Spleen (tissue), 11 donors: ENCODE measurements around the gene FAM168B. TPM values are rescaled to one million over a fixed set of nuclear protein-coding genes. Genes with fewer than 3 reads are reported as not detected.
A peak's percentile ranks its signal among the peaks of the same experiment; 100 is the strongest.
"Not testable (repeated sequence)": the region's sequence is repeated elsewhere in the genome, so short reads cannot be mapped to it uniquely, and the experiment has no call there.

ENCODE experiments used
- DNase-seq: peaks from one replicate; pipeline ENCODE4 v3.0.0-alpha.2; 2020
- H3K27ac ChIP-seq, 8 donors: fragments of 200-600 bp; sonication (generic) in 7 of 8; 1 replicate in 4 of 8; 2 replicates in 4 of 8; pipeline versions ENCODE4 v1.5.0 to v1.8.0; 2016 to 2021; ENCODE audit warnings: inconsistent platforms in 4 of 8, mild to moderate bottlenecking in 4 of 8, moderate library complexity in 1 of 8
- H3K27me3 ChIP-seq, 7 donors: fragments of 200-600 bp; sonication (generic) in 6 of 7; replicated peaks in 1 of 7; 1 replicate in 4 of 7; 2 replicates in 3 of 7; pipeline versions ENCODE4 v1.5.0 to v1.8.0; 2016 to 2021; ENCODE audit warnings: inconsistent platforms in 3 of 7, mild to moderate bottlenecking in 1 of 7
- H3K36me3 ChIP-seq, 6 donors: fragments of 200-600 bp; sonication (generic) in 5 of 6; 1 replicate in 4 of 6; 2 replicates in 2 of 6; pipeline versions ENCODE4 v1.5.0 to v1.8.0; 2016 to 2021; ENCODE audit warnings: inconsistent platforms in 2 of 6
- H3K4me1 ChIP-seq, 6 donors: fragments of 200-600 bp; sonication (generic) in 5 of 6; 1 replicate in 3 of 6; 2 replicates in 3 of 6; pipeline versions ENCODE4 v1.5.0 to v1.8.0; 2016 to 2021; ENCODE audit warnings: inconsistent platforms in 3 of 6
- H3K4me3 ChIP-seq, 8 donors: fragments of 200-600 bp; sonication (generic) in 7 of 8; 1 replicate in 4 of 8; 2 replicates in 4 of 8; pipeline versions ENCODE4 v1.5.0 to v1.8.0; 2016 to 2021; ENCODE audit warnings: inconsistent platforms in 4 of 8, mild to moderate bottlenecking in 4 of 8, moderate library complexity in 2 of 8
- H3K9me3 ChIP-seq, 8 donors: fragments of 200-600 bp; sonication (generic) in 7 of 8; 1 replicate in 4 of 8; 2 replicates in 4 of 8; pipeline versions ENCODE4 v1.5.0 to v1.8.0; 2016 to 2021; ENCODE audit warnings: inconsistent platforms in 4 of 8
- POLR2A ChIP-seq, 3 donors: fragments of 450-650 bp; IDR thresholded peaks; one replicate each; pipeline ENCODE4 v1.5.1; 2017; ENCODE audit warnings: antibody characterized with exemption in 3 of 3, mild to moderate bottlenecking in 1 of 3
- POLR2AphosphoS5 ChIP-seq, 3 donors: sonication (generic); formaldehyde crosslinking; IDR thresholded peaks; one replicate each; pipeline ENCODE4 v1.5.1; 2017; ENCODE audit warnings: antibody characterized with exemption in 3 of 3
- WGBS, 5 donors: extraction: QIAGEN DNeasy Blood & Tissue Kit in 3 of 5; methylation state at CpG; one replicate each; pipeline versions ENCODE4 v1.1.5 to v1.1.7; 2013 to 2018; 5-methylcytosine and 5-hydroxymethylcytosine counted together
- intact Hi-C: fragments of 100-400 bp; cut with DNase I; formaldehyde crosslinking; loops from one replicate; pipeline ENCODE4 v1.15.0; 2023; ENCODE audit warnings: low total_unique reads
- polyA plus RNA-seq, 3 donors: library from polyadenylated mRNA; stranded (reverse); fragments of 200-250 nt; gene quantifications; one replicate each; pipeline ENCODE4 v1.2.1, GENCODE V29; 2013
- total RNA-seq, 7 donors: library from RNA; depleted of rRNA in 3 of 7; stranded (reverse); fragments of >200 nt in 3 of 7; fragmentation: NEBNext Ultra II Directional in 4 of 7; extraction: Animal tissue kit (Norgen Biotek cat#: 25700) in 4 of 7; gene quantifications; one replicate each; pipeline versions ENCODE4 v1.1.0 to v1.2.1, GENCODE V29; 2016 to 2021
- TF ChIP-seq, protein P1 (sequence below), 11 experiments: fragments of 200-600 bp in 7 of 11; fragments of 450-650 bp in 4 of 11; sonication (generic) in 4 of 11; IDR thresholded peaks in 8 of 11; conservative IDR thresholded peaks in 3 of 11; 1 replicate in 7 of 11; 2 replicates in 4 of 11; pipeline versions ENCODE4 v1.4.0 to v1.8.0; 2016 to 2021; ENCODE audit warnings: antibody characterized with exemption in 11 of 11, inconsistent platforms in 4 of 11, mild to moderate bottlenecking in 1 of 11
- donor health status: healthy with polysubstance abuse.
- donor health status: DM: no; HTN: no; CAD: no; lungs with moderate emphysema.
- donor health status: DM: no; HTN: no; CAD: no.
- donor health status: Bipolar disorder and iron deficiency.
- donor health status: healthy.
- donor health status: DM: no; HTN: no; CAD: no.
- donor health status: DM: yes; HTN: yes; CAD: no.

Gene FAM168B
- total and polyA plus RNA-seq, 10 donors: 10.9 to 107 (median 57.5) TPM

GRCh38 chr2:131121464-131121863 lies 28.2 kb upstream of the FAM168B start:
- Histone ChIP-seq H3K4me1 (peaks cover 0 to 28% (median 4%) of the 10 kb centered on the region in 6 donors), H3K4me3 (no peak overlapping the region), H3K27me3 (no peaks in the 10 kb centered on the region), H3K36me3 (peaks cover 0 to 77% (median 32%) of the 10 kb centered on the region in 6 donors), H3K27ac (peak overlapping the region in 1 of 8 donors; percentile 28), H3K9me3 (no peaks in the 10 kb centered on the region)
- DNase-seq: no peak
- intact Hi-C loops: no loop called here
- no peak for TF ChIP-seq POLR2A (IDR thresholded peaks at IDR 0.05)
- no peak for TF ChIP-seq POLR2AphosphoS5 (IDR thresholded peaks at IDR 0.05)
- TF ChIP-seq, protein P1, sequence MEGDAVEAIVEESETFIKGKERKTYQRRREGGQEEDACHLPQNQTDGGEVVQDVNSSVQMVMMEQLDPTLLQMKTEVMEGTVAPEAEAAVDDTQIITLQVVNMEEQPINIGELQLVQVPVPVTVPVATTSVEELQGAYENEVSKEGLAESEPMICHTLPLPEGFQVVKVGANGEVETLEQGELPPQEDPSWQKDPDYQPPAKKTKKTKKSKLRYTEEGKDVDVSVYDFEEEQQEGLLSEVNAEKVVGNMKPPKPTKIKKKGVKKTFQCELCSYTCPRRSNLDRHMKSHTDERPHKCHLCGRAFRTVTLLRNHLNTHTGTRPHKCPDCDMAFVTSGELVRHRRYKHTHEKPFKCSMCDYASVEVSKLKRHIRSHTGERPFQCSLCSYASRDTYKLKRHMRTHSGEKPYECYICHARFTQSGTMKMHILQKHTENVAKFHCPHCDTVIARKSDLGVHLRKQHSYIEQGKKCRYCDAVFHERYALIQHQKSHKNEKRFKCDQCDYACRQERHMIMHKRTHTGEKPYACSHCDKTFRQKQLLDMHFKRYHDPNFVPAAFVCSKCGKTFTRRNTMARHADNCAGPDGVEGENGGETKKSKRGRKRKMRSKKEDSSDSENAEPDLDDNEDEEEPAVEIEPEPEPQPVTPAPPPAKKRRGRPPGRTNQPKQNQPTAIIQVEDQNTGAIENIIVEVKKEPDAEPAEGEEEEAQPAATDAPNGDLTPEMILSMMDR (IDR thresholded peaks at IDR 0.05 in 8 of 11, conservative IDR thresholded peaks at IDR 0.05 in 3 of 11): no peak
- WGBS, 5 donors: 92 to 100% (median 97%) methylated on average over 4 of the region's 4 CpGs

DNA sequence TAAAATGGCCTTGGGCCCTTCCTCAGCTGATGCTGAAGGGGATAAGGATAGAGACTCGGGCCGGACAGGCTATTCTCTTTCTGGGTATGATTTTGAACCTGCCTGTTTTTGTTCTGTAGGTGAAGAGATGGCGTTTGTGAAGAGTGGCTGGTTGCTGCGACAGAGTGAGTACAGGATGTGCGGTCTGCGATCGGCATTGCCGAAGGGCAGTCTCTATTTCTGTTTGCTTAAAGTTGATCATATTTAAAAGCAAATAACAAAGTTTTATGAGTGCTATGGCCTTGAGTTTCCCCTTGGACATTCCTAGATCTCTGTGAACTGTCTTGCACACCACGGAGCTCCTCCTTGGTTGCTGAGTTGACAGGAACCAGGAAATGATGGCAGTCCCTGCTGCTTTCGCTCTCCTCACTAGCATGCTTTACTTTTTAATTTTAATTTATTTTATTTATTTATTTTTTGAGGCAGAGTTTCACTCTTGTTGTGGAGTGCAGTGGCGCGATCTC lies 27.6 kb upstream of the FAM168B start:
- TF ChIP-seq, protein P1 (IDR thresholded peaks at IDR 0.05 in 8 of 11, conservative IDR thresholded peaks at IDR 0.05 in 3 of 11): no peak
- no peak for TF ChIP-seq POLR2AphosphoS5 (IDR thresholded peaks at IDR 0.05)
- TF ChIP-seq POLR2A (IDR thresholded peaks at IDR 0.05): no peak
- 77 to 86% (median 81%) methylated on average over 12 of the region's 12 CpGs for WGBS, 5 donors
- intact Hi-C loops: no loop called here
- H3K27ac ChIP-seq: peak overlapping the region in 3 of 8 donors; percentile 11 to 28 (median 20)
- no peak overlapping the region for H3K4me3 ChIP-seq
- H3K4me1 ChIP-seq: peaks cover 0 to 28% (median 4%) of the 10 kb centered on the region in 6 donors
- no peak for DNase-seq
- no peaks in the 10 kb centered on the region for H3K27me3 ChIP-seq
- peaks cover 0 to 77% (median 26%) of the 10 kb centered on the region in 6 donors for H3K36me3 ChIP-seq
- H3K9me3 ChIP-seq: peaks cover 0 to 3% (median 0%) of the 10 kb centered on the region in 8 donors

DNA sequence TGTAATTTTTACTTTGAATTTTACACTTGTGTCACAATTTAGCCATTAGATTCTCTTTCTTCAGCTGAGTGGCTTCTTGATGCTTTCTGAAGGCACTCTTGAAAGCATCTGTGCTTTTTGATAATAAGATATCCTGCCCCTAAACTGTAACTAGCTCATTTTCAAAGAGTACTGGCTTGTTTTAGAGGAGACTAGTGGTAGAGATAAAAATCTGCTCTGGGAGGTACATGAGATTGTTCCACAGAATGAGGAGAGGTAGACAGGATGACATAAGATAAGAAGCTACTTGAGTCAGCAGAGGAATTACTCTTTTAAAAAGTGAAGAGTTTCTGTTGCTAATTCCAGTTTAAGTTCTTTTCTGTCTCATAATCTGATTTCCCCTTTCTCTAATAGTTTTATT lies 22.5 kb upstream of the FAM168B start:
- Histone ChIP-seq H3K27me3 (no peaks in the 10 kb centered on the region), H3K27ac (no peak overlapping the region), H3K4me3 (no peak overlapping the region), H3K9me3 (peaks cover 0 to 13% (median 6%) of the 10 kb centered on the region in 8 donors), H3K4me1 (peaks cover 0 to 65% (median 32%) of the 10 kb centered on the region in 6 donors), H3K36me3 (peaks cover 0 to 58% (median 6%) of the 10 kb centered on the region in 6 donors)
- TF ChIP-seq POLR2A (IDR thresholded peaks at IDR 0.05) (no peak), POLR2AphosphoS5 (IDR thresholded peaks at IDR 0.05) (no peak)
- TF ChIP-seq, protein P1 (IDR thresholded peaks at IDR 0.05 in 8 of 11, conservative IDR thresholded peaks at IDR 0.05 in 3 of 11): no peak
- no peak for DNase-seq
- intact Hi-C loops: no loop called here

DNA sequence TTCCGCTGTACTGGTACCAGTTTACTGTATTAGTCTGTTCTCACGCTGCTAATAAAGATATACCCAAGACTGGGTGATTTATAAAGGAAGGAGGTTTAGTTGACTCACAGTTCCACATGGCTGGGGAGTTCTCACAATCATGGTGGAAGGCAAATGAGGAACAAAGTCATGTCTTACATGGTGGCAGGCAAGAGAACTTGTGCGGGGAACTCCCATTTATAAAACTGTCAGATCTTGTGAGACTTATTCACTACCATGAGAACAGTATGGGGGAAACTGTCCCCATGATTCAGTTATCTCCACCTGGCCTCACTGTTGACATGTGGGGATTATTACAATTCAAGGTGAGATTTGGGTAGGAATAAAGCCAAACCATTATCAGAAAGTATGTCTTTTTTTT lies 21.7 kb upstream of the FAM168B start:
- 93 to 98% (median 96%) methylated on average over 3 of the region's 3 CpGs for WGBS, 5 donors
- peaks cover 0 to 70% (median 34%) of the 10 kb centered on the region in 6 donors for H3K4me1 ChIP-seq
- H3K4me3 ChIP-seq, DNase-seq, intact Hi-C loops, H3K27me3 ChIP-seq: not testable (repeated sequence)
- peaks cover 0 to 60% (median 5%) of the 10 kb centered on the region in 6 donors for H3K36me3 ChIP-seq
- H3K9me3 ChIP-seq: peaks cover 0 to 13% (median 6%) of the 10 kb centered on the region in 8 donors
- peak overlapping the region in 1 of 8 donors; percentile 46 for H3K27ac ChIP-seq
